COLO668 (cell line): ENCODE results near the gene RHOV.

ENCODE experiments used
- DNase-seq: peaks from one replicate; lab custom pipeline; 2025; ENCODE audit not compliant: unreplicated experiment; lab: John Stamatoyannopoulos, UW

The RHOV gene, protein sequence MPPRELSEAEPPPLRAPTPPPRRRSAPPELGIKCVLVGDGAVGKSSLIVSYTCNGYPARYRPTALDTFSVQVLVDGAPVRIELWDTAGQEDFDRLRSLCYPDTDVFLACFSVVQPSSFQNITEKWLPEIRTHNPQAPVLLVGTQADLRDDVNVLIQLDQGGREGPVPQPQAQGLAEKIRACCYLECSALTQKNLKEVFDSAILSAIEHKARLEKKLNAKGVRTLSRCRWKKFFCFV

DNA sequence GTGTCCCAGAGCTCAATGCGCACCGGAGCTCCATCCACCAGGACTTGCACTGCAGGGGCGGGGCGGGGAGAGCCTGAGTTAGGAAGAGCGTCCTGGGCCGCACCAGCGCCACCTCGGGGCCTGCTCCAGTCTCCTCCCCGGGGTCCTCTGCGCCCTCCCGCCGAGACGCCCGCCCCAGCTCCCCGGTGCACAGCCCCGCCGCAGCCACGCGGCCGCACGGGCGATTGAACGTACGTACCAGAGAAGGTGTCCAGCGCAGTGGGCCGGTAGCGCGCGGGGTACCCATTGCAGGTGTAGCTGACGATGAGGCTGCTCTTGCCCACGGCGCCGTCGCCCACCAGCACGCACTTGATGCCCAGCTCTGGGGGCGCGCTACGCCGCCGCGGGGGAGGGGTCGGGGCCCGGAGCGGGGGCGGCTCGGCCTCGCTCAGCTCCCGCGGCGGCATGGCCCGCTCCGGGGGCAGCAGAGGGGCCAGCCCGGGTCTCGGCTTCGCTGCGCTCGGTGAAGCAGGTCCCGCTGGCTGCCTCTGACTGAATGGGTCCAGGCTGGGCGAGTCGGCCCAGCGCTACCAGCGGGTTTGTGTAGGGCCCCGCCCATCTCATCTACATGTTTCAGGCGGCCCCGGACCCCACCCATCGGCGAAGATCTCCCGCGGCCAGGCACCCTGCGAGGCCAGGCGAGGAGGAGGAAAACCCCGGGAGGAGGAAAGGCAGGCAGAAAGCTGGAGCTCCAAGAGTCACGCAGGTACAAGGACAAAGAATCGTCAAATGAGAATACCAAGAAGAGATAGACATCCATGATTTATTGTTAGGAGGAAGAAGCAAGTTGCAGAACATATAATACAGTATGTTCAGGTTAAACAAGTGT, at the start of gene RHOV:
RHOV (minus strand) TSS at position 541 of the 868 bp plus-strand sequence; CDS start at position 446, 95 bp downstream.
- peak; percentile 81 for DNase-seq

DNA sequence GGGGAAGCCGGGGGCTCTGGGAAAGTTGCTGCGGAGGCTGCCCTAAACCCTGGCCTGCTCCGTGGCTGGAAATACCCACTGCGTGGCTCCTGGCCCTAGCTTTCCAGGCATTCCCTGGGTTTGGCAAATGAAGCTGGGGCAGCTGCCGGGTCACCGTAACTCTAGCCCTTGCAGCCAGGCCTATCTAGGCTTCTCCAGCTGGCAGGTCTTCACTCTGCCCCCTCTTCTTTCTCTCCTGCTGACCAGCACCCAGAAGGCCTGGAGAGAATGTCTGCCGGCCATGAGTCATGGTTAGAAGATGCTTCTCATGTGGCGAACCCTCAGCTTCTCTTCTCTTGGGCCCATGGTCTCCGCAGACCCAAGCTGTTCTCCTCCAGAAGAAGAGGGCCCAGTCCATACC, 49.5 kb upstream of the RHOV start:
- no peak for DNase-seq

DNA sequence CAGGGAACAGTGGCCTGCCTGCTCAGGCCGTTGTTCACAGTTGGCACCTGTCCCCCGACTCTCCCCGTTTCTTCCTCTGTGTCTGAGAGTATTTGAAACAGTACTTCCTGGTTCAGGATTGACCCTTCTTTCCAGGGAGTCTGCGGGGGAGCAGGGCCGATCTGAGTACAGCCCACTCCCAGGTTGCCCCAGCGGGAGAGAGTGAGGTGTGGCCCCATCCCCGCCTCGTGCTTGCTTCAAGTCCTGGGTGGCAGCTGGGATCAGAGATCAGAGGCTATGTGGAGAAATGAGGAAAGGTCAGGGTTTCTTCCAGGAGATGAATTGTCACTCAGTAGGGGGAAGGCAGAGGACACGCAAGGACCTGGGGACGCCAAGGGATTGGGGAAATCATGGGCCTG, 48.6 kb upstream of the RHOV start:
- DNase-seq: no peak

DNA sequence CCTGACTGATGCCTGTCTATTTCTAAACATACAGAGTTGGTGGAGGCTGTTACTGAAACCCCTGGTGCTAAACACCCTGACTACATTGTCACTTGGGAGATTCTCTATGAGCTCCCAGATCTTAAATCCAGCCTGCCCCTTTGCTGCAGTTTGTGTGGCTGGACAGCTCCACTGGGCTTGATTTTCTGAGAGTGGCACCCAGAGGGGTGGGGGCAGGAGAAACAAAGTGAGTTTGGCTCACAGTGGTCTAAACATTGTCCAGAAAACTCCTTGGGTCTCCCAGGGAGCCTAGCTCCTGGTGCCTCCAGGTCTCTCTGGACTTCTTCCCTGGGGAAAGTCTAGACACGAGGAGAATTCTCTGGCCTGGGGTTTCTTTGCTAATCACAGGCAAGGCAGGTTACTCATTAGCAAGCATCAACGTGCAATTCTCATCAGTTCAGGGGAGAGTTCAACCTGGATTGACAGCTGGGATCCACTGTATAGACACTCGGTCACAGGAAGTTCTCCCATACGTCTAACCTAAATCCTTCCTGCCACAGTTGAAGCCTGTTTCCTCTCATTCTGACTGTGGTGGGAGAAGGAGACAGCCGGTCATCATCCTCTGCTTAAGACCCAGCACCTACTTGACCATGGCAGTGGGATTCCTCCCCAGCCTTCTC, 48.0 kb upstream of the RHOV start:
- DNase-seq: no peak

DNA sequence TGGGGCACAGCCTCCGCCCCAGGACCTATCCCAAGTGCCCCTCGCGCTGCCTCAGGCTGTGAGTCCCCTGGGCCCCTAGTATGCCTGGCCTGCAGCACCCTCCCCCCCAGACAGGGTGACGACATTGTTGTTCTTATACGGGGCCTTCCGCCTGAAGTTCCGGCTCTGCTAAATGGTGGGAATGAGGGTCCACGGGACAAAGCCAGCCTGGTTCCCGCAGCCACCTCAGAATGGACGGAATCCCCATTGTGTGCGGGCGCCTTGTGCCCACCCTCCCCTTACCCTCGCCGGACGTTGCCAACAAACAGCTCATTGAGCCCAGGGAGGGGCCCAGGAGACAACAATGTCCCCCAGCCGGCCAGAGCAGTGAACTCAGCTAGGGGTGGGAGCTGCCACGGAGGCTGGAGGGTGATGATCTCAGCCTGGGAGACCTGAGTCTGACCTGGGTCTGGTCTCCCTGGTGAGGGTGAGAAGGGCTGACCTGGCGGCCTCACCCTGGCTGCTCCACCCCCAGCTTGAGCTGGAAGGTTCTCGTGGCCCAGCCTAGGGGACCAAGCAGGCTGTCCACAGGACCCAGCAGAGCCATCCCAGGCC, 44.9 kb upstream of the RHOV start:
- DNase-seq: no peak

DNA sequence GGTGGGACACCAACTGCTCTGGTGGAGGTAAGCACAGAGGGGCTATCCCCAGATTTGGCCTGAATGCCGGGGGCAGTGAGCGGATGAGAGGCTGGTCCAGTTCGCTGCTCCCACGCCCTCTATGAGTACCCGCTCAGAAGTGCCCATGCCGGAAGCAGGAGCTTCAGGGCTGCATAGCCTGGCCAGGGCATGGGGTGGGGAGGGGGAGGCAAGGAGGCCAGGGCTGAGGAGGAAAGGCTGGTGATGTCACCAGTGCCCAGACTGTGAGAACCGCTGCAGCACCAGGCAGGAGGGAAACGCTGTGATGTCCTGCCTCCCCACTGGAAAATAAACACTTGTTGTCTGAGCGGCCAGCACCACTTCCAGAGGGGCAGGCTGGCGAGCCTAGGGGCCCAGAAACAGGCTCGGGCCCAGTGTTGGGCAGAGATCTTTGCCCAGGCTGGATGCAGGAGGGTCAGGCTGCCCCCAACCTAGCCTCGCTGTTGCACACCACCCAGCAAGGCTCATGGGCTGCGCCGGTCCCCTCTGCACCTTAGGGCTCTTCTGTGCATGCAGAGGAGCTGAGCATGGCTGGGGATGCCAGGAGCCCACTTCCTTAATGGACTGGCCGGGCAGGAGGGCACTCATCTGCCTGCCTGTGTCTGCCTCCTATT, 44.2 kb upstream of the RHOV start:
- DNase-seq: peak; percentile 63

DNA sequence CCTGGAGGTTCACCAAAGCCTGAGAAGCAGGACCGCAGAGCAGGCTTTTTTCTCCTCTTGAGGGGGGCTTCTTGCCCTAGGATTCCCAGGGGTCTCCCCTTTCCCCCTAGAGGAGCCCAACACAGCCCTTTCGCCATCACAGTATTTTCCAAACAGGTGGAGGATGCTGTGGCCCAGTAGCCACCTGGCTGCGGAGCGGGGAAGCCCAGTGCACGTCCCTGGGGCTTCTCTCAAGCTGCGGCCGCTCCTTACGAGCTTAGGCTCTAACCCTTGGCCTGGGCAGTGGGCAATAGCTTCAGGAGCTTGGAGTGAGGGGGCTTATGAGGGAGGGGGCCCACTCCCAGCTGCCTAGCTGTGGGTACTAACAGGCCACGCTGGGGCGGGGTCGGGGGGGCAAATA, 43.6 kb upstream of the RHOV start:
- no peak for DNase-seq

DNA sequence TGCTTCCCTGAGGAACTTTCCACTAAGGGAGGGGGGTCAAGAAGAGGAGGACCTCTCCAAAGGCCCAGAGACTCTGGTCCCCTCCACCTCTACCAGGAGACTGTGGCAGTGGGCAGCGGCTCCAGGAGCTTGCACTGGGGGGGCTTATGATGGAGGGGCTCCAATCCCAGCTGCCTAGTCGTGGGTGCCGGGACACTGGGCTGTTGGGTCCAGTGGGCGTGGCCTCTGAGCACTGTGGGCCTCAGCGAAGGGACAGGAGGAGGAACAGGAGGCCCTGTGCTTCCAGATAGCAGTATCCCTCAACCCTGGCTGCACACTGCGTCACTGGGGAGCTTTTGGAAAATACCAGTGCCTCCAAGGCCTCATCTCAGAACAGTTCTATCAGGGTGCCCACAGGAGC, 41.6 kb upstream of the RHOV start:
- DNase-seq: no peak

DNA sequence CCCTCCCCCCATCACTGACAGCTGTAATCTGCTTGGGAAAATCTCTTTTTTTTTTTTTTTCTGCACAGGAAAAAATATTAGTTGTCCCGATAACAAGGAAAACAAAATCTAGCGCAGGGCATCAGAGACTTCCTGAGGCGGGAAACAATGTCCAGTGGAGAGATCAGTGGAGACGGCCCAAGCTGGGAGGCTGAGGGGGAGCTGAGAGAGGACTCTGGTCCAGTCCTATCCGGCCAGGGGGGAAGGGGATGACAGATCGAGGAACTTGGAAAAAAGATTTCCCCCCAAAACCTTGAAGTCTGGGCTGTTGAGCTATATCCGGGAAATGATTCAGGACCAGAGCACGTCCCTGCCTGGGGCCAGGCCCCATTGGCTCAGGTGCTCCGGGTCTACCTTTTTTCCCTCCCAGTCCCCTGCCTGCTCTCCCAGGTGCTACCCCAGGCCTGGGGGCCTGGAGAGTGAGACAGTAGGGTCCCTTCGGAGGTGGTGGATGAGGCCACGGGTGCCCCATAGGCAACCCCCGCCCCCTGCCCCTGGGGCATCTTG, 41.2 kb upstream of the RHOV start:
- DNase-seq: no peak

DNA sequence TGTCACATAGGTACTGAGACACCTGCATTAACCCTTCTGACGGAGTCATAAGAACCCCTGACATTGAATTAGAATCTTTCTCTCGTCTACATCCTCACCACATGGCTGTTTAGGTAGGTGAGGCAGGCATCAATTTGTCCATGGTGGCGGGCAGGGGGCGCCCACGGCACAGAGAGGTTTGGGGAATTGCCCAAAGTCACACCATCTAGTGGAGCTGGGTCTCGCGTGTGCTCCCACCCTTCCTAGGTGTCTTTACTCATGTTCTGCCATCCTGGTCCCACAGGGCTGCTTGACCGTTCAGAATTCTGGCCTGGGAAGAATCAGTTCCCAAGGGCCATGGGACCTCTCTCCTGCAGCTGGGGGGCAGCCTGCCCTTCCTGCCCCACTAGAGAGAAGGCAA, 40.5 kb upstream of the RHOV start:
- no peak for DNase-seq

DNA sequence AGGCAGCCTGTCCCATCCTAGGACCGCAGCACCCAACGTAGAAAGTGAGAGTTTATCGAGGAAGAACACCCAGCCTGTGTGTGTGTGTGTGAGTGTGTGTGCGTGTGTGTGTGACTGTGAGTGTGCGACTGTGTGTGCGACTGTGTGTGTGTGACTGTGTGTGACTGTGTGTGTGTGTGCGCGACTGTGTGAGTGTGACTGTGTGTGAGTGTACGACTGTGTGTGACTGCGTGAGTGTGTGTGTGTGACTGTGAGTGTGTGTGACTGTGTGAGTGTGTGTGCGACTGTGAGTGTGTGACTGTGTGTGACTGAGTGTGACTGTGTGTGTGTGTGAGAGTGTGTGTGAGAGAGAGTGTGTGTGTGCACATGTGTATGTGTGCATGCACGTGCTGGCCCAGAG, 40.0 kb upstream of the RHOV start:
- DNase-seq: no peak

DNA sequence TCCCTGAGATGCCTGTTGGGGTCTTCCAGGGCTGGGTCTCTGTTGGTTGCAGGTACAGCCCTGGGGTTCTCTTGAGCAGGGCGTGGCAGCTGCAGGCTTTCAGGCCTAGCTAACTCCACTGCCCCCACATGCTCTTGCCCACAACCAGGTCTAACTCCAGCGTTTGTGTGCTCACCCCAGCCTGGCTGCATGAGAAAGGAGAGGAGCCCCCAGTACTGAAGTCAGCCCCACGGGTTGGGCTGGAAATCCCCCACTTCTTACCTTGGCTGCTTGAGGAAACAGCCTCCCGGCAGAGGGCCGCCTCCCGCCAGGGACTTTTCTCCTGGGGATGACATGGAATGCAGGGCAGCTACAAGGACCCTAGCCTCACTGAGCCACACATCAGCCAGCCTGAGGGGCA, 38.4 kb upstream of the RHOV start:
- DNase-seq: no peak

DNA sequence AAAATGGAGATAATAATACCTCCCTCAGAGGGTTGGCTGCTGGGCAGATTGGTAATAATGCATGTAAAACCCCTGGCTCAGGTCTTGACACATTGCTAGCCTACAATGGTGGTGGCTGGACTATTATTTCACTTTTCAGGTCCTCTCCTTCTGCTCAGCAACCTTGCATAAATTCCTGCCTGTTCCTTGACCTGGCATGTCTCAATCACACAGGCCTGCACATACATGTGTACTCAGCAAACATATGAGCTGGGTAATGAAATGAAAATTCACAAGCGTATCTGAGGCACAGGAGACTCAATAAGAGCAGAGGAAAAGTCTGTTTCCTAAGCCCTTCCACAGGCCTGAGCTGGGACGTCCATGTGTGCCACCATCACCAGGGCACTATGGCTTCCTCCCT, 37.7 kb upstream of the RHOV start:
- DNase-seq: no peak

DNA sequence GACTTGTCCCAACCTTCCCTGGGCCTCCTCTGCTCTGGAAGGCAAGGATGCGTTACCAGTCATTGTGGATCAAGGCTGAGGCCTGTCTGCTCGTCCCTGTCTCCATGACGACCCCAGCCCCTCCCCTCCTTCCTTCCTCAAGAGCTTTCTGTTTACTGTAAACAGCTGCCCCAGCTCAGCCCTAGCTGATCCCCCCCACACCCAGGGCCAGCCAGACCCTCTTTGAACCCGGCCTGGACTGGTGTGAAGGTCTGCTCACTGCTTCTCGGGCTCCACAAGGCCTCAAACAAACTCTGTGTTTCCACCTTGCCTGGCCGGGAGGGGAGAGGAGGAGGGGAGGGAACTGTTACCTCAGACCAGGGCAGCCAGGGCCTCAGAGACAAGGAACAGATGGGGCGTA, 37.1 kb upstream of the RHOV start:
- peak; percentile 64 for DNase-seq

DNA sequence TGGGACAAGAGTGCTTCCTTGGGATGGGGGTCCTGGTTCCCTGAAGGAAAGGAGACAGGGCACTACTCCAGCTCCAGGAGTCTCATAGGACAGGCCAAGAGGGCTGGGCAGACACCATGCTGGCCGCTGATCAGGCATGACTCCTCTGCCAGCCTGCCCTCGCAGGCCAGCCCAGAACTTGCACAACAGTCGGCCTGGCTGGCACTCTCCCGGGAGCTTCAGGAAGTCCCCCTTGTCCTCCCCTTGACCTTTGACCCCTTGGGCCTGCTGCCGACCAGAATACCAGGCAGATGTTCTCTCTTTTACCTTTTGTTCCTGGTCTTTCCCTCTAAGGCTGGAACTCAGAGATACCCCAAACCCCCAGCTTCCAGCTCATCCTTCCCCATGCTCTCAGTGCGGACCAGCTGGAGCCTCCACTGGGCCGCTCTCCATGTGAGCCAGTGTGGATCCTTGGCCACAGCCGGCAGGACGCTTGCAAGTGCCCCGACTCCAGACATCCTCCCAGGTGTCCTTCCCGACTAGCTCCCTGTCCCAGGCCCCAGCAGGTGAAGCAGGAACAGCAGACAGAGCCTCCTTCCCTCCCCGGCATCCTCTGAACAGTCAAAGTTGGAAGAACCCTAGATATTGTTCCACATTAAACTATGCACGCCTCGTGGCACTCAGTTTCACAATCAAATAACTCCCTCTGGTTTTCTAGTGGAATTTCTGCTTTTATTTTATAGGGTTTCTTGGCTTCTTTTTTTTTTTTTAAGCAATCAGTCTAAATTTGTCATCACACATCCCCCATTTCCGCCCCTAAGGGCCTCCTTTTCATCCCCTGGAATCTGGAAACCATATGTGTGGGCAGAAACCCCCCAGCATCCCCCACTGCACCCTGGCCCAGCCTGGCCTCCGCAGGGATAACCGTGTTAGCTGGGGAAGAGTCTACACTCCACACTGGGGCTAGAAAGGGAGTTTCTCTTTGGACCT, 35.9 kb upstream of the RHOV start:
- DNase-seq: peak; percentile 37

DNA sequence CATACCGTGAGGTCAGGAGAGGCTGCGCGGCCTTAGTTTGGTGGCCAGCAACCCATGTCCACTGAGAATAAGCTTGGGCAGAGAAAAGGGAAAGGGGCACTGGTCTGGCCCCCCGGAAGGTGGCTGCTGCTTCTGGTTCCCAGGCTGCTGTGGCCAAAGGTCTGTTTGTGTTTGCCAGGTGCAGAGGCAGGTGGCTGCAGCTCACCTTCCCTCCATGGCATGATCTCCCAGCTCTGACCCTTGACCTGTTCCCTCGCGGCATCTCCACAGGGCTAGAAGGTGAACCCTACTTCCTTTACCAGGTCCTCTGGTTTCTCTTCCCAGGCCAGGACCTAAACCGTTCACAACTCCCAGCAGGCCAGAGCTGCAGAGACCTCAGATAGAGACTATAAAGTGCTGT, 34.1 kb upstream of the RHOV start:
- DNase-seq: peak; percentile 68

DNA sequence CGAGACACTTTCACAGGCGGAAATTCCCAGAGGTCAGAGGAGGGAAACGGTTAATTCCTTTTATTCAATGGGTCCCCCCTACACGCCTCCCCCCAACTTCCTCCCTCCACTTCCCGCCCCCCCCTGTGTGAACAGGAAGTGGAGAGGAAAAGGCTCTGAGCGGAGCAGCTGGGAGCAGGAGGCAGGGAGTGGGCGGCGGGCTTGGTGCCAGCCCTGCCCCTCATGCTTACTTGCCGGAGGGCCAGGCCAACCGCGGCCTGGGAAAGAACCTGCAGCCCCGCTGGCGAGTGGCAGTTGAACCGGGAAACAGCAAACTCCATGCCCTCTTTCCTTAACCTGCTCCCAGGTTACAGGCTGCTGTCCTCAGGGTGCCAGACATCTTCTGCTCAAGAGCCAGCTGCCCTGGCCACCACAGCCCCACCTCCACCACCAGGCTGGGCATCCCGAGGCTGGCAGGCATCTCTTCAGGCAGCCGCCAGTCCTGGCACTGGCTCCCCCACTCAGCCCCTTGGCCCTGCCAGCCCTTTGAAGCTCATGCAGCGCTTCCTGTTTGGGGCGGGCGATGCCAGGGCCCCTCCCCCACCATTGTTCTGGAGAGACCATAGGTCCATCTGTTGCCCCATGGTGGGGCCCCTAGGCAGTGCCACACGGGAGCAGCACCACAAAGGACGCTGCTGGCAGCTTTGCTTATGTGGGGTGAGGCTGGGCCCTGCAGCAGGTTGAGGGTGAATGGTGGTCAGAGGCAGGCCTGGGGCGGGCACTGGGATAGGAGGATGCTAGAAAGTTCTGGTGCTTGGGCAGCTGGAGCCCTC, 33.2 kb upstream of the RHOV start:
- DNase-seq: peak; percentile 93

DNA sequence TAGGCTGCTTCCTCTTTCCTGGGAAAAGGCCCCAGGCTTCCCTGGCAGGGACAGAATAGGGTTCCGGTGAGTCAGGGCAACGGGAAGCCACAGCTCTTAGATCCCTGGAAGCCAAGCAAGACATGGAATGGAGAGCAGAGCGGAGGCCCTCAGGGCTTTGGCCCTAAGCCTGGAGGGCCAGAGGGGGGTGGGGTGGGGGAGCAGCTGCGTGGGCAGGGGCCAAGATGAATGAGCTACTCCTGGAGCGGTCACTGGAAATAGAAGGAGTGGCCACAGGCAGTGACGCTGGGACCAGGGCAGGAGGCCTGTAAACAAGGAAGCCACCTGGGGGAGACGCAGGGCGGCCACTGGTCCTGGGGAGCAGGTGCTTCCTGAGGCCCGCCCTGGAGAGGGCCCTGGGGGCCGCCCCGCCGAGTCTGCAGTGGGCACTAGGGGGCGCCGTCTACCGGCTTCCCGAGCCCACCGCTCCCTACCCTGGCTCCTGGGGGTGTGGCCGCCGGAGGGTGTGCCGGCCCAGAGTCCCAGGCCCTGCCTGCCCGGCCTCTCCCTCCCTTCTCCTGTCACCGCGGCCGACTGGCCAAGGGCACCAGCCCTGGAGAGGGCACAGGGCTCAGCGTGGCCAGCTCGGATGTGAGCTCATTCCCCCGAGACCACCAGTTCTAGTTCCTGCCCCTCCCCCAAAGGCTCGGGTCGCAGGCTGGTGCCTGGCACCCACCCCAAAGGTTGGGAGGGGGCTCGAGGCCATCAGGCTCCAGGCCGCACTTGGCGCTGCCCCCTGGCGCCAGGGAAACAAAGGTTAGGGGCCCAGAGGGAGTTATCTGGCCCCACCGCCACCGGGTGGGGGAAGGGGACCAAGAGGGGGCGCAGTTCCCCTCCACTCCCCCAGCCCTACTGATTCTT, 32.3 kb upstream of the RHOV start:
- DNase-seq: peak; percentile 98
